ENCODE results near the gene NDUFB6. TPM values are rescaled to one million over a fixed set of nuclear protein-coding genes. Genes with fewer than 3 reads are reported as not detected.

NDUFB6 gene
- total and polyA plus RNA-seq, 9 of the 15 experiments (the other 6 are each of a cell fraction or from before 2014, with no cell fraction given) = 26.5 to 88.1 (median 64.0) TPM

DNA sequence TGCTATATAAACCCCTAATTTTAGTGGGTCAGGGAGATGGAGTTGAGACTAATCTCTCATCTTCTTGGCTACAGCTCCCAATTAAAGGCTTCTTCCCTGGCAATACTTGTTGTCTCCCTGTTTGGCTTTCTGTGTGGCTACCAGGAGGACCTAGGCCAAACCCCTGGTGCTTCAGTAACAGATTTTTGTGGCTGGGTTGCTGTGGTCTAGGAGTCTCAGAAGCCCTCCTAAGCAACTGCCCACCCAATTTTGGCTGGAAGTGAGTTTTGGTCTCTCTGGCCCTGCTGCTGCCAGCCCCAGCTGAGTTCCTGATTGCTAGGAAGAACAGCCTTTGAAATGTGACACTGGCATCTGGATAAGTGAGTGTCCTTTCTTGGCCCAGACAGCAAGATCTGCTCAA is 56.7 kb downstream of the NDUFB6 start:
- H3K9ac ChIP-seq (ENCODE audit: insufficient read depth in 1 of 2, low read depth in 2 of 2, low read length in 2 of 2) = no peak overlapping the region
- H3K27me3 ChIP-seq (ENCODE audit: control insufficient read depth in 2 of 2, insufficient read depth in 2 of 2, low read length in 2 of 2) = no peaks in the 10 kb centered on the region
- ATAC-seq (no peak), DNase-seq (ENCODE audit: extremely low read depth in 1 of 4, low spot score in 3 of 4) (no peak), FAIRE-seq (no peak)
- BruUV-seq (replicated peaks) = no TSS peak
- intact Hi-C loops (cut with micrococcal nuclease) = no loop called here
- H4K20me1 ChIP-seq (replicated peaks; ENCODE audit: control insufficient read depth, insufficient read depth, low read length) = no peaks in the 10 kb centered on the region
- H3K9me1 ChIP-seq (ENCODE audit: control insufficient read depth, insufficient read depth, low read length) = no peaks in the 10 kb centered on the region
- in situ Hi-C loops (cut with MboI) = no loop called here
- no peaks in the 10 kb centered on the region for H3K79me2 ChIP-seq (ENCODE audit: control insufficient read depth, insufficient read depth, low read length)
- ChIA-PET POLR2A (interaction anchor here (1.1 kb wide), 1 partner anchor 24 kb away, joined by 3 read pairs; no protein-coding TSS in a partner anchor), CTCF (ENCODE audit: low intra/inter-chr PET ratio) (no interaction called here)
- no peak overlapping the region for H3K4me3 ChIP-seq
- no peak overlapping the region for H3K4me2 ChIP-seq (ENCODE audit: insufficient read depth, low read length)
- peaks cover 0 to 4% of the 10 kb centered on the region in 2 experiments; a peak in 1 of 5 replicates for H3K4me1 ChIP-seq (replicated peaks in 1 of 2; ENCODE audit: control insufficient read depth in 2 of 2, insufficient read depth in 2 of 2, low read length in 2 of 2)
- H3K27ac ChIP-seq (ENCODE audit: extremely low read depth, low read depth, low read length) = no peak overlapping the region
- no peak overlapping the region for H2AFZ ChIP-seq (ENCODE audit: low read depth, low read length)
- H3K36me3 ChIP-seq (ENCODE audit: control insufficient read depth, insufficient read depth, low read length) = no peaks in the 10 kb centered on the region
- no peaks in the 10 kb centered on the region for H3K9me3 ChIP-seq (replicated peaks; ENCODE audit: control insufficient read depth, insufficient read depth, low read depth, low read length)
- TF ChIP-seq ZNF165 (CRISPR knock-in tag; IDR thresholded peaks at IDR 0.05; ENCODE audit: borderline replicate concordance) = no peak
- TF ChIP-seq, protein P1, sequence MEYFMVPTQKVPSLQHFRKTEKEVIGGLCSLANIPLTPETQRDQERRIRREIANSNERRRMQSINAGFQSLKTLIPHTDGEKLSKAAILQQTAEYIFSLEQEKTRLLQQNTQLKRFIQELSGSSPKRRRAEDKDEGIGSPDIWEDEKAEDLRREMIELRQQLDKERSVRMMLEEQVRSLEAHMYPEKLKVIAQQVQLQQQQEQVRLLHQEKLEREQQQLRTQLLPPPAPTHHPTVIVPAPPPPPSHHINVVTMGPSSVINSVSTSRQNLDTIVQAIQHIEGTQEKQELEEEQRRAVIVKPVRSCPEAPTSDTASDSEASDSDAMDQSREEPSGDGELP (CRISPR knock-in tag; IDR thresholded peaks at IDR 0.05; ENCODE audit: borderline replicate concordance) = no peak
- TF ChIP-seq MYBL2 (IDR thresholded peaks at IDR 0.05; ENCODE audit: low read depth) = no peak
- TF ChIP-seq MYBL2 (CRISPR knock-in tag; IDR thresholded peaks at IDR 0.05; ENCODE audit: borderline replicate concordance) = no peak
- TF ChIP-seq, protein P2, sequence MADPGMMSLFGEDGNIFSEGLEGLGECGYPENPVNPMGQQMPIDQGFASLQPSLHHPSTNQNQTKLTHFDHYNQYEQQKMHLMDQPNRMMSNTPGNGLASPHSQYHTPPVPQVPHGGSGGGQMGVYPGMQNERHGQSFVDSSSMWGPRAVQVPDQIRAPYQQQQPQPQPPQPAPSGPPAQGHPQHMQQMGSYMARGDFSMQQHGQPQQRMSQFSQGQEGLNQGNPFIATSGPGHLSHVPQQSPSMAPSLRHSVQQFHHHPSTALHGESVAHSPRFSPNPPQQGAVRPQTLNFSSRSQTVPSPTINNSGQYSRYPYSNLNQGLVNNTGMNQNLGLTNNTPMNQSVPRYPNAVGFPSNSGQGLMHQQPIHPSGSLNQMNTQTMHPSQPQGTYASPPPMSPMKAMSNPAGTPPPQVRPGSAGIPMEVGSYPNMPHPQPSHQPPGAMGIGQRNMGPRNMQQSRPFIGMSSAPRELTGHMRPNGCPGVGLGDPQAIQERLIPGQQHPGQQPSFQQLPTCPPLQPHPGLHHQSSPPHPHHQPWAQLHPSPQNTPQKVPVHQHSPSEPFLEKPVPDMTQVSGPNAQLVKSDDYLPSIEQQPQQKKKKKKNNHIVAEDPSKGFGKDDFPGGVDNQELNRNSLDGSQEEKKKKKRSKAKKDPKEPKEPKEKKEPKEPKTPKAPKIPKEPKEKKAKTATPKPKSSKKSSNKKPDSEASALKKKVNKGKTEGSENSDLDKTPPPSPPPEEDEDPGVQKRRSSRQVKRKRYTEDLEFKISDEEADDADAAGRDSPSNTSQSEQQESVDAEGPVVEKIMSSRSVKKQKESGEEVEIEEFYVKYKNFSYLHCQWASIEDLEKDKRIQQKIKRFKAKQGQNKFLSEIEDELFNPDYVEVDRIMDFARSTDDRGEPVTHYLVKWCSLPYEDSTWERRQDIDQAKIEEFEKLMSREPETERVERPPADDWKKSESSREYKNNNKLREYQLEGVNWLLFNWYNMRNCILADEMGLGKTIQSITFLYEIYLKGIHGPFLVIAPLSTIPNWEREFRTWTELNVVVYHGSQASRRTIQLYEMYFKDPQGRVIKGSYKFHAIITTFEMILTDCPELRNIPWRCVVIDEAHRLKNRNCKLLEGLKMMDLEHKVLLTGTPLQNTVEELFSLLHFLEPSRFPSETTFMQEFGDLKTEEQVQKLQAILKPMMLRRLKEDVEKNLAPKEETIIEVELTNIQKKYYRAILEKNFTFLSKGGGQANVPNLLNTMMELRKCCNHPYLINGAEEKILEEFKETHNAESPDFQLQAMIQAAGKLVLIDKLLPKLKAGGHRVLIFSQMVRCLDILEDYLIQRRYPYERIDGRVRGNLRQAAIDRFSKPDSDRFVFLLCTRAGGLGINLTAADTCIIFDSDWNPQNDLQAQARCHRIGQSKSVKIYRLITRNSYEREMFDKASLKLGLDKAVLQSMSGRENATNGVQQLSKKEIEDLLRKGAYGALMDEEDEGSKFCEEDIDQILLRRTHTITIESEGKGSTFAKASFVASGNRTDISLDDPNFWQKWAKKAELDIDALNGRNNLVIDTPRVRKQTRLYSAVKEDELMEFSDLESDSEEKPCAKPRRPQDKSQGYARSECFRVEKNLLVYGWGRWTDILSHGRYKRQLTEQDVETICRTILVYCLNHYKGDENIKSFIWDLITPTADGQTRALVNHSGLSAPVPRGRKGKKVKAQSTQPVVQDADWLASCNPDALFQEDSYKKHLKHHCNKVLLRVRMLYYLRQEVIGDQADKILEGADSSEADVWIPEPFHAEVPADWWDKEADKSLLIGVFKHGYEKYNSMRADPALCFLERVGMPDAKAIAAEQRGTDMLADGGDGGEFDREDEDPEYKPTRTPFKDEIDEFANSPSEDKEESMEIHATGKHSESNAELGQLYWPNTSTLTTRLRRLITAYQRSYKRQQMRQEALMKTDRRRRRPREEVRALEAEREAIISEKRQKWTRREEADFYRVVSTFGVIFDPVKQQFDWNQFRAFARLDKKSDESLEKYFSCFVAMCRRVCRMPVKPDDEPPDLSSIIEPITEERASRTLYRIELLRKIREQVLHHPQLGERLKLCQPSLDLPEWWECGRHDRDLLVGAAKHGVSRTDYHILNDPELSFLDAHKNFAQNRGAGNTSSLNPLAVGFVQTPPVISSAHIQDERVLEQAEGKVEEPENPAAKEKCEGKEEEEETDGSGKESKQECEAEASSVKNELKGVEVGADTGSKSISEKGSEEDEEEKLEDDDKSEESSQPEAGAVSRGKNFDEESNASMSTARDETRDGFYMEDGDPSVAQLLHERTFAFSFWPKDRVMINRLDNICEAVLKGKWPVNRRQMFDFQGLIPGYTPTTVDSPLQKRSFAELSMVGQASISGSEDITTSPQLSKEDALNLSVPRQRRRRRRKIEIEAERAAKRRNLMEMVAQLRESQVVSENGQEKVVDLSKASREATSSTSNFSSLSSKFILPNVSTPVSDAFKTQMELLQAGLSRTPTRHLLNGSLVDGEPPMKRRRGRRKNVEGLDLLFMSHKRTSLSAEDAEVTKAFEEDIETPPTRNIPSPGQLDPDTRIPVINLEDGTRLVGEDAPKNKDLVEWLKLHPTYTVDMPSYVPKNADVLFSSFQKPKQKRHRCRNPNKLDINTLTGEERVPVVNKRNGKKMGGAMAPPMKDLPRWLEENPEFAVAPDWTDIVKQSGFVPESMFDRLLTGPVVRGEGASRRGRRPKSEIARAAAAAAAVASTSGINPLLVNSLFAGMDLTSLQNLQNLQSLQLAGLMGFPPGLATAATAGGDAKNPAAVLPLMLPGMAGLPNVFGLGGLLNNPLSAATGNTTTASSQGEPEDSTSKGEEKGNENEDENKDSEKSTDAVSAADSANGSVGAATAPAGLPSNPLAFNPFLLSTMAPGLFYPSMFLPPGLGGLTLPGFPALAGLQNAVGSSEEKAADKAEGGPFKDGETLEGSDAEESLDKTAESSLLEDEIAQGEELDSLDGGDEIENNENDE (IDR thresholded peaks at IDR 0.05; ENCODE audit: low read depth, low read length) = no peak
- TF ChIP-seq BHLHE40 (IDR thresholded peaks at IDR 0.05; ENCODE audit: low read length) = no peak
- no peak for TF ChIP-seq MAFF (IDR thresholded peaks at IDR 0.05; ENCODE audit: low read length)
- no peak for TF ChIP-seq ZNF764 (CRISPR knock-in tag; IDR thresholded peaks at IDR 0.05; ENCODE audit: low read depth)
- no peak for TF ChIP-seq RBM25 (IDR thresholded peaks at IDR 0.05; ENCODE audit: low read depth, low read length, severe bottlenecking)
